ENCODE measurements around the gene UBE2Q2. TPM values are rescaled to one million over a fixed set of nuclear protein-coding genes. Genes with fewer than 3 reads are reported as not detected.

UBE2Q2 gene
- polyA plus RNA-seq, 3 donors = 13.6 to 22.1 (median 20.9) TPM

- Histone ChIP-seq H3K27ac (ENCODE audit: low read depth in 1 of 2, low read length in 2 of 2) (no peak overlapping the region), H3K4me2 (replicated peaks; ENCODE audit: extremely low read depth, low read length, poor library complexity, severe bottlenecking) (no peak overlapping the region), H3K9me3 (replicated peaks in 1 of 2; ENCODE audit: control insufficient read depth in 1 of 2, insufficient read depth in 1 of 2, low read length in 2 of 2) (no peaks in the 10 kb centered on the region), H3K4me3 (replicated peaks in 1 of 3; ENCODE audit: low read depth in 2 of 3, low read length in 3 of 3) (no peak overlapping the region), H3K79me2 (ENCODE audit: insufficient read depth, low read length) (no peaks in the 10 kb centered on the region), H3K9ac (ENCODE audit: insufficient read depth, low read length, poor library complexity, severe bottlenecking) (no peak overlapping the region), H3K36me3 (replicated peaks in 1 of 2; ENCODE audit: control insufficient read depth in 1 of 2, insufficient read depth in 2 of 2, low read length in 2 of 2) (peaks cover 39 to 89% of the 10 kb centered on the region in 2 donors), H3K27me3 (ENCODE audit: control insufficient read depth in 2 of 2, insufficient read depth in 2 of 2, low read length in 2 of 2) (no peaks in the 10 kb centered on the region), H4K20me1 (ENCODE audit: insufficient read depth, low read length) (no peaks in the 10 kb centered on the region), H3K4me1 (ENCODE audit: control insufficient read depth in 1 of 2, insufficient read depth in 2 of 2, low read length in 2 of 2) (peaks cover 0 to 2% of the 10 kb centered on the region in 2 donors), H2AFZ (ENCODE audit: insufficient read depth, low read depth, low read length, poor library complexity, severe bottlenecking) (no peak overlapping the region)
- peaks cover 7% of the 10 kb centered on the region for H3K4me1 Mint-ChIP-seq
- H3K27me3 Mint-ChIP-seq (ENCODE audit: low read depth in 3 of 3) = no peaks in the 10 kb centered on the region
- no peaks in the 10 kb centered on the region for H3K9me3 Mint-ChIP-seq
- intact Hi-C loops (cut with micrococcal nuclease) = no loop called here
- H3K27ac Mint-ChIP-seq = no peak overlapping the region
- TF ChIP-seq CTCF (IDR thresholded peaks at IDR 0.05) = no peak
- 100% methylated on average over 1 of the region's 1 CpG for WGBS (ENCODE audit: insufficient coverage)
- H3K36me3 Mint-ChIP-seq = peaks cover 54 to 60% of the 10 kb centered on the region in 2 donors
- no peak for DNase-seq
- no peak overlapping the region for H3K4me3 Mint-ChIP-seq
Measured at GRCh38 chr15:75920079-75920478, 76.8 kb downstream of the UBE2Q2 start.

GRCh38 chr15:75921732-75922703 is 78.8 kb downstream of the UBE2Q2 start:
- peaks cover 12% of the 10 kb centered on the region for H3K4me1 Mint-ChIP-seq
- Histone ChIP-seq H3K27ac (ENCODE audit: low read depth in 1 of 2, low read length in 2 of 2) (no peak overlapping the region), H3K4me3 (replicated peaks in 1 of 3; ENCODE audit: low read depth in 2 of 3, low read length in 3 of 3) (no peak overlapping the region), H3K79me2 (ENCODE audit: insufficient read depth, low read length) (no peaks in the 10 kb centered on the region), H3K27me3 (ENCODE audit: control insufficient read depth in 2 of 2, insufficient read depth in 2 of 2, low read length in 2 of 2) (no peaks in the 10 kb centered on the region), H3K4me2 (replicated peaks; ENCODE audit: extremely low read depth, low read length, poor library complexity, severe bottlenecking) (no peak overlapping the region), H3K4me1 (ENCODE audit: control insufficient read depth in 1 of 2, insufficient read depth in 2 of 2, low read length in 2 of 2) (peaks cover 0 to 9% of the 10 kb centered on the region in 2 donors), H3K36me3 (replicated peaks in 1 of 2; ENCODE audit: control insufficient read depth in 1 of 2, insufficient read depth in 2 of 2, low read length in 2 of 2) (peaks cover 38 to 84% of the 10 kb centered on the region in 2 donors), H3K9me3 (replicated peaks in 1 of 2; ENCODE audit: control insufficient read depth in 1 of 2, insufficient read depth in 1 of 2, low read length in 2 of 2) (no peaks in the 10 kb centered on the region), H3K9ac (ENCODE audit: insufficient read depth, low read length, poor library complexity, severe bottlenecking) (no peak overlapping the region), H2AFZ (ENCODE audit: insufficient read depth, low read depth, low read length, poor library complexity, severe bottlenecking) (no peak overlapping the region), H4K20me1 (ENCODE audit: insufficient read depth, low read length) (no peaks in the 10 kb centered on the region)
- H3K27ac Mint-ChIP-seq = peak overlapping the region in 1 of 7 donors; percentile 26
- no peaks in the 10 kb centered on the region for H3K27me3 Mint-ChIP-seq (ENCODE audit: low read depth in 3 of 3)
- TF ChIP-seq CTCF (IDR thresholded peaks at IDR 0.05) = peak; percentile 28
- 98% methylated on average over 4 of the region's 9 CpGs for WGBS (ENCODE audit: insufficient coverage)
- peak; percentile 1 to 7 (median 4) for DNase-seq
- intact Hi-C loops (cut with micrococcal nuclease) = no loop called here
- H3K9me3 Mint-ChIP-seq = no peaks in the 10 kb centered on the region
- H3K4me3 Mint-ChIP-seq = no peak overlapping the region
- H3K36me3 Mint-ChIP-seq = peaks cover 56 to 62% of the 10 kb centered on the region in 2 donors

All from CD14-positive monocyte (primary cell).